HG02571 (cell line): Measurements from ENCODE around the gene GRP.
"Not testable (repeated sequence)": the region's sequence is repeated elsewhere in the genome, so short reads cannot be mapped to it uniquely, and the experiment has no call there.

Experiments
- ATAC-seq: cut with Tn5 transposase; IDR thresholded peaks from one replicate; pipeline ENCODE4 v1.9.1; 2021; ENCODE audit warnings: mild to moderate bottlenecking, moderate library complexity; ENCODE audit not compliant: unreplicated experiment

Gene GRP

DNA sequence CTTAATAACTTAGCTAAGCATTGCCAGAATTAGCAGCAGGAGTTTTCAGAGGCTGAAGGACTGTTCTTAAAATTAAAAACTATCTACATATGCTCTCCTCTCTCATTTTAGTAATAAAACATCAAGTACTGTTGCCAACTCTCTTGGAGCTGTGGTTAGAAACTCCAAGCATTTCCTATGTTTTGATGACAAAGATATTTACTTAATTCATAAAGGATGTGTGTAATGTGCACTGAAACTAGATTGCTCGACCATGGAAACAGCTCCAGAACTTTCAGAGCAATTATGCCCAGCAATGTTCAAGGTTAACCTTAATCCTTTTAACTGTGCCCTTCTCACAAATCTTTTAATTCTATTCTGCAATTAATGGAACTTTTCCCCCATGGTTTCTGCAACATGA, 8.4 kb downstream of the GRP start:
- no peak for ATAC-seq

- no peak for ATAC-seq
Measured at GRCh38 chr18:59229191-59229590, 9.2 kb downstream of the GRP start.

GRCh38 chr18:59229701-59230443, 9.9 kb downstream of the GRP start:
- ATAC-seq = no peak

DNA sequence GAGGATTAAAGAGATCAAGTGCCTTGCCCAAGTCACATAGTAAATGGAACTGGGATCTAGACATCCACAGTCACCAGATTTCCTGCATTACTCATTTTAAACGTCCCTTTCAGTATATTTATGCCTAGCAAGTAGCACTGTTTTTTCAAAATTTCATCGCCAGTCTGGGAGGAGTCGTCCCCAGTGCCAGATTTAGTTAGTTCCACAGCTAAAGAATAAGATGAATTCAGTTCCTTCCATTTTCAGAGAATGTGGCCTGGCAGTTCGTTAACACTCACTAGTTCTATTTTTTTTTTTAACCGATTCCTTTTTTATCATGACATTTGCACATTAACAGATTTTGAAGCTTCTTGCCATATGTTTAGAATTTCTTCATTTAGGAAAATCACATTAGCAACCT, 11.2 kb downstream of the GRP start:
- no peak for ATAC-seq

GRCh38 chr18:59231877-59232276, 11.9 kb downstream of the GRP start:
- no peak for ATAC-seq

- ATAC-seq = no peak
Measured at GRCh38 chr18:59232309-59233016, 12.5 kb downstream of the GRP start.

GRCh38 chr18:59233017-59233410, 13.1 kb downstream of the GRP start:
- no peak for ATAC-seq

- no peak for ATAC-seq
Measured at GRCh38 chr18:59238385-59238784, 18.4 kb downstream of the GRP start.

DNA sequence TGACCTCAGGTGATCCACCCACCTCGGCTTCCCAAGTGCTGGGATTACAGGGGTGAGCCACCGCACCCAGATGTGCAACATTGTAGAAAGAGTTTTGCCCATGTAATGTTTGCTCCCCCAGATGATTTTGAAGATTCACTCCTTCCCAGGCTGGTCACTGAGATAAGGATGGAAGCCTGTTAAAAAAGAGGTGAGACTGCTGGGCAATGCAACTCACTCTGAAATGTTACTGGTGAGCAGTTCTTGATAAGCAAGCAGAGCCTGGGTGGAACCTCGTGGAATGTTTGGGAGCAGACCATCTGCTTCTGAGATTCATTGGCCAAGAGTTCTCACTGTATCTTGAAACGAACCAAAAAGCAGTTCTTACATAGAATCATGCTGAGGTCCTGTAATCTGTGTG, 19.7 kb downstream of the GRP start:
- ATAC-seq = no peak

DNA sequence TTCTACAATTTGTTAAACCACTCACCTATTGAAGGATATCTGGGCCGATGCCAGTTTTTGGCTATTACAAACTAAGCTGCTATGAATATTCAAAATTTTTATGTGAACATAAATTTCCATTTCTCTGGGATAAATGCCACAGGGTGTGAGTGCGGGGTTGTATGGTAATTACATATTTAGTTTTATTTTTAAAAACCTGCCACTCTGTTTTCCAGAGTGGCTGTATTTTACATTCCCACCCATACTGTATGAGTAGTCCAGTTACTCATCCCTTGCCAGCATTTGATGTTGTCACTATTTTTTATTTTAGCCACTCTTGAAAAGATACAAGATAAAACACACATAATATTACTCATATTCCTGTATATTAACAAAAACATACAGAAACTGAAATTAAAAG, 22.9 kb downstream of the GRP start:
- ATAC-seq = no peak

DNA sequence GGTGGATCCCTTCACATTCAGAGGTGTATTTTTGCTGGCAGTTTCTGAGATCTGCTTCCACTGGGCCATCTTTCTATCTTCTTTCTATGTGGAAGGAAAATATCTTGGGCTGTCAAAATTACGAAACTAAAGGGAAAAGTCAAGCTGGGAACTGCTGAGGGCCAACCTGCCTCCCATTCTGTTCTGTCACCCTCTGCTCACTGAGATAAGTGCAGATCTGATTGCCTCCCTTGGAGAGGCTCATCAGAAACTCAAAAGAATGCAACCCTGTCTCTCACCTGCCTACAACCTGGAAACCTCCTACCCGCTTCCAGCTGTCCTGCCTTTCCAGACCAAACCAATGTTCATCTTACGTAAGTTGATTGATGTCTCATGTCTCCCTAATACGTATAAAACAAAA, 26.8 kb downstream of the GRP start:
- ATAC-seq = no peak

DNA sequence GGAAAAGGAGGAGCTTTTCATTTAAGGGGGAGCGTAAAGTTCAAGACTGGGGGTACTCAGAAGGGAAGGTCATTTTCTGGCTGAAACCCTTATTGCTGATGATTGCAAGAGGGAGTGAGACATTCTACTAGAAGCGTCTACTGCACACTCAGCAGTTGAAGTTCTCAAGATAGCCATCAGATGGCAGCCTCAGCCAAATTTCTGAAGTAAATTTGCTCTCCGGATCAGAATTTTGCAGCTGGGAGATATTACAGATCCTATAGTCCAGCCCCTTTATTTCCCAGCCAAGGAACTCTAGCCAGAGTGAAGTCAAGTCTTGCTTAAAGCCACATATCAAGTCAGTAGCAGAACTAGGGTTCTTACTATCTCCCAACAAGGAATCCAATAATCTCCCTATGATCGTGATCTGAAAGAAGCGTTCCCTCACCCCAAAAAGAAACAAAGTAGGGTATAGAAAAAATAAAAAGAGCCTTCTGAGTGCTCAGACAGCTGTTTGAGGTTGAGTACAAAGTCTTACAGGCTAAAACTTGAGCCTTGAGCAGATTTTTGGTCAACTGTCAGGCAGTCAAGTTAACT, 29.3 kb downstream of the GRP start:
- ATAC-seq = no peak

GRCh38 chr18:59255491-59255890, 35.5 kb downstream of the GRP start:
- not testable (repeated sequence) for ATAC-seq

DNA sequence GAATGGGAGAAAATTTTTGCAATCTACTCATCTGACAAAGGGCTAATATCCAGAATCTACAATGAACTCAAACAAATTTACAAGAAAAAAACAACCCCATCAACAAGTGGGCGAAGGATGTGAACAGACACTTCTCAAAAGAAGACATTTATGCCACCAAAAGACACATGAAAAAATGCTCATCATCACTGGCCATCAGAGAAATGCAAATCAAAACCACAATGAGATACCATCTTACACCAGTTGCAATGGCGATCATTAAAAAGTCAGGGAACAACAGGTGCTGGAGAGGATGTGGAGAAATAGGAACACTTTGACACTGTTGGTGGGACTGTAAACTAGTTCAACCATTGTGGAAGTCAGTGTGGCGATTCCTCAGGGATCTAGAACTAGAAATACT, 41.9 kb downstream of the GRP start:
- not testable (repeated sequence) for ATAC-seq

DNA sequence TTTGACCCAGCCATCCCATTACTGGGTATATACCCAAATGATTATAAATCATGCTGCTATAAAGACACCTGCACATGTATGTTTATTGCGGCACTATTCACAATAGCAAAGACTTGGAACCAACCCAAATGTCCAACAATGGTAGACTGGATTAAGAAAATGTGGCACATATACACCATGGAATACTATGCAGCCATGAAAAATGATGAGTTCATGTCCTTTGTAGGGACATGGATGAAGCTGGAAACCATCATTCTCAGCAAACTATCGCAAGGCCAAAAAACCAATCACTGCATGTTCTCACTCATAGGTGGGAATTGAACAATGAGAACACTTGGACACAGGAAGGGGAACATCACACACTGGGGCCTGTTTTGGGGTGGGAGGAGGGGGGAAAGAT, 42.3 kb downstream of the GRP start:
- ATAC-seq = not testable (repeated sequence)

- no peak for ATAC-seq
Measured at GRCh38 chr18:59263661-59264060, 43.7 kb downstream of the GRP start.

- no peak for ATAC-seq
Measured at GRCh38 chr18:59264121-59264571, 44.2 kb downstream of the GRP start.

DNA sequence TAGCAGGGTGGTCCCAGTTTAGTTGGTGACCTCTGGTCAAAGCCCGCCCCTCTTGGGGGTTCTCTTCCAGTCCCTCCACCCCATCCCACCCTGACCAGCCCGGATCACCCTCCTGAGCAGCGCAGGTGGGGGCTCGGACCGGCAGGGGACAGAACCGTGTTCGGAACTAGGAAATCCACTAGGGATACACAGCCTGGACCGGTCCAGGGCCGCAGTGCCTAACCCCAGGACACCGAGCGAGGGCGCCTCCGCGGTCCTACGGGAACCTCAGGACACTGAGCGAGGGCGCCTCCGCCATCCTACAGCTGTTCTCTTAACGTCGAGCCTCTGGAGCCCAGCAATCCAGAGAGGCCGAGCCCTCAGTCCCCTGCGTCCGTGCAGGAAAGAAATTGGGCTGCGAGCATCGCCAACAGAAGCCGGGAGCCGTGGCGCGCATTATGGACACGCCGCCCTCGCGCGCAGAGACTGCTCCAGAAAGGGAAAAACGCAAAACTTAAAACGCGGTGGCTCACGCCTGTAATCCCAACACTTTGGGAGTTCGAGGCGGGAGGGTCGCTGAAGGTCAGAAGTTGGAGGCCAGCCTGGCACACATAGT, 44.8 kb downstream of the GRP start:
- no peak for ATAC-seq

DNA sequence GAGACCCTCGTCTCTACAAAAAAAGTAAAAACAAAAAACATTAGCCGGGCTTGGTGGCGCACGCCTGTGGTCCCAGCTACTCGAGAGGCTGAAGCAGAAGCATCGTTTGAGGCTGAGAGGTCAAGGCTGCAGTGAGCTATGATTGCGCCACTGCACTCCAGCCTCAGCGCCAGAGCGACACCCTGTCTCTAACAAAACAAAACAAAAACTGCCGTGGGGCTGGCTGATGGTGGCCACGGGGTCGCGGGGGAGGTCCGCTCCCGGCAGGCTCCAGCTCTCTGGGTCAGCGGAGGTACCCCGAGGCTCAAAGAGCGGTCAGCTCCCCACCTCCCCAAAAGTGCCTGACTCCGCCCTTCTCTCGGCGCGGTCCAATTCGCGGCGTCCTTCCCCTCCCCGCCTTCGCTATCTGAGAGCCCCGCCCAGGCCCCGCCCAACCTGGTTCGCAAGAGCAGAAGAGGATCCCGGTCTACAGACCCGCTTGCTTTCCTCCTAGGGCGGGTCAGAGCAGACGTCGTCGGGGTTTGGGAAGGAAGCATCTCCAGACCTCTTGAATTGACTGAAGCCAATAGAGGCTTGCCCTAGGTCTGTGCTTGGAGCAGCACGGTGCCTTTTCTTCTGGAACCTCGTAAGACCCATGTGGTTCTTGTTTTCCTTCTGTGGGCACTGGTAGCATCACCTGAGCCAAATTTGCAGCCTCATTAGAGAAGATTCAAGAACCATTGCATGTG, 45.5 kb downstream of the GRP start:
- no peak for ATAC-seq

GRCh38 chr18:59265974-59266369, 46.0 kb downstream of the GRP start:
- no peak for ATAC-seq

DNA sequence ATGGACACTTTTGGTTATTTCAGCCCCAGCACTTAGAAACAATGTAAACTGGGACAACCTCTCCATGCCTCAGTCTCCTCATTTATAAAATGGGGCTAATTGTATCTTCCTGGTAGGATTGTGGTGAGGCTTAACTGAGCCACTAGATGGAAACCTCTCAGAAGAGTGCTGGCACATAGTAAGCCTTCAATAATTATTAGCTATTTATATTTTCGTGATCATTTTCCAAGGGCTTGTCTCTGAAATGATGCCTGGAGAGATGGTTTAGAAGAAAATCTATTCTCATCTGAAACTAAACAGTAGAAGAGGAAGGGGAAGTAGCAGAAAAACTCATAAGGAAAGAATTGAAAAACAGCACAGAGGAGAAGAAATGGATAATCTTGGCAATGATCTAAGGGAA, 46.5 kb downstream of the GRP start:
- ATAC-seq = no peak
